GM23338 (cell line): ENCODE measurements around the gene DEXI. TPM values are rescaled to one million over a fixed set of nuclear protein-coding genes. Genes with fewer than 3 reads are reported as not detected.

Experiments
- ATAC-seq: fragments of 200-7000 bp; cut with Tn5 transposase; 3 replicates; pipeline ENCODE4 v1.9.1; 2020
- DNase-seq: peaks from one replicate; pipeline ENCODE4 v3.0.0-alpha.2; 2015; ENCODE audit warnings: low spot score
- H2AFZ ChIP-seq: fragments of 200-600 bp; sonication (generic); 2 replicates; pipeline ENCODE4 v1.8.0; 2016; ENCODE audit warnings: antibody characterized with exemption, mild to moderate bottlenecking, moderate library complexity
- H3F3A ChIP-seq: fragments of 200-600 bp; sonication (generic); replicated peaks from 2 replicates; pipeline ENCODE4 v1.8.0; 2017; ENCODE audit warnings: antibody characterized with exemption, mixed run types, low read depth
- H3K27ac ChIP-seq: fragments of 200-600 bp; sonication (generic); 2 replicates; pipeline ENCODE4 v1.6.1; 2016; ENCODE audit warnings: low read depth
- H3K27me3 ChIP-seq: fragments of 200-600 bp; sonication (generic); 2 replicates; pipeline ENCODE4 v1.8.0; 2016; ENCODE audit warnings: mild to moderate bottlenecking, mixed run types, moderate library complexity; ENCODE audit not compliant: insufficient read depth
- H3K36me3 ChIP-seq: fragments of 200-600 bp; sonication (generic); 2 replicates; pipeline ENCODE4 v1.8.0; 2016; ENCODE audit warnings: mild to moderate bottlenecking; ENCODE audit not compliant: insufficient read depth
- H3K4me1 ChIP-seq: fragments of 200-600 bp; sonication (generic); 2 replicates; pipeline ENCODE4 v1.8.0; 2016; ENCODE audit warnings: mild to moderate bottlenecking, moderate library complexity; ENCODE audit not compliant: insufficient read depth
- H3K4me2 ChIP-seq: fragments of 200-600 bp; sonication (generic); 2 replicates; pipeline ENCODE4 v1.7.1; 2017; ENCODE audit warnings: mixed run types
- H3K4me3 ChIP-seq: fragments of 200-600 bp; sonication (generic); 2 replicates; pipeline ENCODE4 v1.6.1; 2016; ENCODE audit warnings: mixed run types
- H3K79me2 ChIP-seq: fragments of 200-600 bp; sonication (generic); replicated peaks from 2 replicates; pipeline ENCODE4 v1.8.0; 2017; ENCODE audit warnings: mild to moderate bottlenecking; ENCODE audit not compliant: insufficient read depth
- H3K9me2 ChIP-seq: fragments of 200-600 bp; sonication (generic); 2 replicates; pipeline ENCODE4 v1.8.0; 2017; ENCODE audit not compliant: insufficient read depth
- H4K20me1 ChIP-seq: fragments of 200-600 bp; sonication (generic); replicated peaks from 2 replicates; pipeline ENCODE4 v1.8.0; 2017; ENCODE audit warnings: mild to moderate bottlenecking; ENCODE audit not compliant: insufficient read depth
- H3K27ac Mint-ChIP-seq: 2 replicates; pipeline ENCODE4 v1.8.0; 2020; ENCODE audit warnings: inconsistent platforms, mild to moderate bottlenecking, moderate library complexity, mixed read lengths
- H3K27me3 Mint-ChIP-seq: 3 replicates; pipeline ENCODE4 v1.8.0; 2022; ENCODE audit warnings: low read depth, mild to moderate bottlenecking, moderate library complexity, mixed read lengths, inconsistent platforms; ENCODE audit not compliant: insufficient read depth, poor library complexity
- H3K36me3 Mint-ChIP-seq: 3 replicates; pipeline ENCODE4 v1.8.0; 2021; ENCODE audit warnings: low read depth, mild to moderate bottlenecking, inconsistent platforms, moderate library complexity, mixed read lengths
- H3K4me1 Mint-ChIP-seq: 3 replicates; pipeline ENCODE4 v1.8.0; 2020; ENCODE audit warnings: mild to moderate bottlenecking, inconsistent platforms, mixed read lengths
- H3K4me3 Mint-ChIP-seq: 3 replicates; pipeline ENCODE4 v1.8.0; 2021; ENCODE audit warnings: moderate library complexity, mild to moderate bottlenecking, inconsistent platforms, mixed read lengths
- H3K9me3 Mint-ChIP-seq: 3 replicates; pipeline ENCODE4 v1.8.0; 2020; ENCODE audit warnings: moderate library complexity, mild to moderate bottlenecking, inconsistent platforms, mixed read lengths
- CREB1 ChIP-seq: fragments of 250-450 bp; sonication (Bioruptor Pico); IDR thresholded peaks from 2 replicates; pipeline ENCODE4 v1.5.0; 2020; ENCODE audit warnings: low read depth, mild to moderate bottlenecking, moderate library complexity
- ETS1 ChIP-seq: IDR thresholded peaks from 2 replicates; pipeline ENCODE4 v1.6.1; 2016; ENCODE audit warnings: antibody characterized with exemption
- EZH2 ChIP-seq: fragments of 200-600 bp; sonication (generic); IDR thresholded peaks from one replicate; pipeline ENCODE4 v1.8.0; 2017; ENCODE audit warnings: antibody characterized with exemption, mild to moderate bottlenecking, low read depth; ENCODE audit not compliant: unreplicated experiment
- EZH2phosphoT487 ChIP-seq: fragments of 200-600 bp; sonication (generic); IDR thresholded peaks from one replicate; pipeline ENCODE4 v1.8.1; 2018; ENCODE audit warnings: antibody characterized with exemption; ENCODE audit not compliant: unreplicated experiment
- JUNB ChIP-seq: IDR thresholded peaks from one replicate; pipeline ENCODE4 v1.6.1; 2016; ENCODE audit warnings: antibody characterized with exemption; ENCODE audit not compliant: unreplicated experiment
- NANOG ChIP-seq: IDR thresholded peaks from 2 replicates; pipeline ENCODE4 v1.6.1; 2016; ENCODE audit warnings: antibody characterized with exemption, borderline replicate concordance
- POLR2AphosphoS5 ChIP-seq: IDR thresholded peaks from 2 replicates; pipeline ENCODE4 v1.6.1; 2016; ENCODE audit warnings: antibody characterized with exemption, low read depth
- REST ChIP-seq: IDR thresholded peaks from one replicate; pipeline ENCODE4 v1.6.1; 2018; ENCODE audit warnings: antibody characterized with exemption; ENCODE audit not compliant: unreplicated experiment
- STAT1 ChIP-seq: IDR thresholded peaks from one replicate; pipeline ENCODE4 v1.6.1; 2016; ENCODE audit warnings: antibody characterized with exemption; ENCODE audit not compliant: unreplicated experiment
- ZNF114 ChIP-seq: fragments of 250-450 bp; sonication (Bioruptor Pico); IDR thresholded peaks from 2 replicates; pipeline ENCODE4 v1.5.0; 2020; ENCODE audit warnings: mild to moderate bottlenecking, moderate library complexity
- ZNF331 ChIP-seq: fragments of 250-450 bp; sonication (Bioruptor Pico); IDR thresholded peaks from 2 replicates; pipeline ENCODE4 v1.5.0; 2020; ENCODE audit warnings: low read depth, mild to moderate bottlenecking, moderate library complexity
- polyA plus RNA-seq: library from polyadenylated mRNA; unstranded; fragments of >200 nt; fragmentation: Nextera tagmentation; extraction: Ambion mirVana; gene quantifications from 2 replicates; pipeline ENCODE4 v1.2.1, GENCODE V29; 2016
- total RNA-seq: library from RNA; depleted of rRNA; stranded (reverse); fragments of >200 nt; shearing (Covaris generic); gene quantifications from 2 replicates; pipeline ENCODE4 v1.2.3, GENCODE V29; 2014

The DEXI gene
- total and polyA plus RNA-seq, 2 experiments from 2014 or later, result 26.5 to 58.2 TPM

GRCh38 chr16:10938796-10939648 lies 3.2 kb downstream of the DEXI start:
- H3K4me3 Mint-ChIP-seq, result no peak overlapping the region; the same call in 2 of the 3 replicates

More at GRCh38 chr16:10938796-10939648, 3.2 kb downstream of the DEXI start:
- H3K27me3 ChIP-seq, result 0 out of 2 replicates have a peak, but pooled peaks cover 5% of the 10 kb centered on the region
- Mint-ChIP-seq H3K27ac (no peak overlapping the region), H3K9me3 (no peaks in the 10 kb centered on the region), H3K36me3 (no peaks in the 10 kb centered on the region; the same call in 2 of the 3 replicates), H3K27me3 (peaks cover 6% of the 10 kb centered on the region), H3K4me1 (peaks cover 28% of the 10 kb centered on the region)
- no peak overlapping the region; the same call in 1 of the 2 replicates for H3K4me2 ChIP-seq
- no peak overlapping the region for H2AFZ ChIP-seq
- peaks cover 44% of the 10 kb centered on the region for H3K79me2 ChIP-seq
- TF ChIP-seq CREB1 (no peak), STAT1 (no peak), REST (no peak), EZH2 (no peak), JUNB (no peak), ZNF114 (no peak), EZH2phosphoT487 (no peak), POLR2AphosphoS5 (no peak), NANOG (no peak), ZNF331 (CRISPR knock-in tag) (no peak), ETS1 (no peak)
- H3F3A ChIP-seq, result no peaks in the 10 kb centered on the region
- H3K9me2 ChIP-seq, result no peaks in the 10 kb centered on the region
- H3K36me3 ChIP-seq, result no peaks in the 10 kb centered on the region; the same call in 1 of the 2 replicates
- DNase-seq (no peak), ATAC-seq (no peak)
- H3K4me3 ChIP-seq, result no peak overlapping the region
- no peak overlapping the region for H3K27ac ChIP-seq
- H4K20me1 ChIP-seq, result peaks cover 50% of the 10 kb centered on the region
- peaks cover 16% of the 10 kb centered on the region; the same call in 1 of the 2 replicates for H3K4me1 ChIP-seq
